Limb (tissue), 2 donors: ENCODE results near the gene S100A6.

Experiments used
- DNase-seq, 2 donors: peaks; one replicate each; pipeline ENCODE4 v3.0.0-alpha.2; 2016; ENCODE audit errors: extremely low spot score in 2 of 2

S100A6 gene

DNA sequence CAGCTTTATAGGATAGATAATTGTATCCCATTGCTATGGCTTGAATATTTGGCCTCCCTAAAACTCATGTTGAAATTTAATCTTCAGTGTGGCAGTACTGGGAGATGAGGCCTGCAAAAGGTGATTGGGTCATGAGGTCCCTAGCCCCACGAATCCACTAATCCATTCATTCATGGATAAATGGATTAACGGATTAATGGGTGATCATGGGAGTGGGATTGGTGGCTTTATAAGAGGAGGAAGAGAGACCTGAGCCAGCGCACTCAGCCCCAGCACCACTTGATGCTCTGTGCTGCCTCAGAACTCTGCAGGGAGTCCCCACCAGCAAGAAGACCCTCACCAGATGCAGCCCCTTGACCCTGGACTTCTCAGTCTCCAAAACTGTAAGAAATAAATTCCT lies 32.0 kb downstream of the S100A6 start:
- no peak for DNase-seq

DNA sequence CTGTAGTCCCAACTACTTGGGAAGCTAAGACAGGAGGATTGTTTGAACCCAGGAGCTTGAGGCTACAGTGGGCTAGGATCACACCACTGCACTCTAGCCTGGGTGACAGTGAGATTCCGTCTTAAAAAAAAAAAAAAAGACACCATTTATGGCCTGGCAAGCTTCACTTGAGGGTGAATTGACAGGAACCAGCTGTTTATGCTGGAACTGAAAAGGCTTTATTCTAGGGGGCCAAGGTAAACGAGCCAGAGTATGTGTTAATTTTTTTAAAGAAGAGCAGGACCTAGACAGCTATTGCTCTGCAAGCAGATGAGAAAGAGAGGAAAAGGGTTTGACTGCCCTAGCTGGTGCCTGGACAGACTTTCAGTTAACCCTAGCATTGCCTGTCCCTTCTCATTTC lies 37.0 kb downstream of the S100A6 start:
- no peak for DNase-seq

DNA sequence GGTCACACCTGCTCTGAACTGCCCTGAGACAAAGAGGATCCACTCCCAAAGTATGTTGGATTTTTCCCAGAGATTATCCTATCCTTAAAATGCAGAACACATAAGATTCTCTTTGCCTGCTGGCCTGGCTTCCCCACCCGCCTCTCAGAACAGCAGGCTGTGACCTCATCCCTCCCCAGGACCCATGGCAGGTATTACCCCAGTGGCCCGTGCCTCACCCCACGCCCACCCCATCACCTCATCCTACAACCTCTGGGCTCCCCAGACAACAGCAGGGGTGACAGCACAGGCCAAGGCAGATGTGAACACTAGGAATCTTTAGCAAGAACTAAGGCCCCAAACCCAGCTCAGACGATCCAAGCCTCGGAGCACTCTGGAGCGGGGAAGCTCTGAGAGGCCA lies 40.3 kb downstream of the S100A6 start:
- no peak for DNase-seq

DNA sequence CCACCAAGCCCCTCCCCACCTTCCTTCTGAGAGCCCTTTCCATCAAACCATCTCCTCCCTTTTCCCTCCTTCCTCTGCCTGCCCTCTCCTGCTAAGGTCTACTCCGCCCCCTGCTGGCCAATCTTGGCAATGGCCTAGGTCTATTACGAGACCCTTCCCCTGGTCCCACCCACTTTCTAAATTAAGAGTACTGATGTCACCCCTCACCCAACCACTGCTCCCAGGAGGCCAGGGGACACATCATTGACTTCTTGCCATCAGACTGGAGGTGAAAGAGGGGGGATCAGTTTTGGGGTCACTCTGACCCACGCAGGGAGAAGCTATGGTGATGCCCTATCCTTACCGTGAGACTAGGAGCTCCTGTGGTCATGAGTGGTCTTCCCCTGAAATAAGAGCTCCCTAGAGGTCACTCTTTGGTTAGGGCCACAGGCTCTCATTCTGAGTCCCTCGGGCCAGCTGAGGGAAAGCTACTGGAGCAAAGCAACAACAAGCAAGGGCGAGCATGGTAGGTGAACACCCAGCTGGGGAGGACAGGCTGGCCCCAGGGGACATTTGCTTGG lies 40.7 kb downstream of the S100A6 start:
- peak; percentile 60 to 87 for DNase-seq

DNA sequence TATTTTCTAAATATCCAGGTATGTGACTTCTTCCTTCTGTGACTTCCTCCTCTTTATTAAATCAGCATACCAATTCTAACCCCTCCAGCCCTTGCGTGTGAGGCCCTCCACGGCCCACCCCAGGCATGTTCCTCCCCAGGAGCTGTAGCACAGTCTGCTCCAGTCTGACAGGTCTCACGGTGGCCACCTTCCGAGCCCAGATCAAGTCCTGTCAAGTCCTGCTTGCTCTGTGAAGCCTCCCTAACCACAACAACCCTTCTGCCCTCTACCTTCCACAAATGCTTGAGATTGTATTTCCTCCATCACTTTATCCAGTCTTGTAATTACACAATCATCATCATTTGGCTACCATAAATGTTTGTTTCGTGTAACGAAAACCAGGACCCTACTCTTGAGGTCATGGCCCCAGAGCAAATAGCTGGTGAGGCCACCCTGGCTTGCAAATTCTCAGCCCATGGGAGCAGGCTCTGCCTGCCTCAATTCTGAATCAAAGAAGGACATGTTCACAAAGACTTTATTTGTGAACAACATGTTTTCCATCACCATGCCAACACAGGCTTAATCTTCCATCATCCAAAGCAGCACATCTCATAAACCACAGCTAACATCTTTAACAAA lies 42.3 kb downstream of the S100A6 start:
- no peak for DNase-seq

DNA sequence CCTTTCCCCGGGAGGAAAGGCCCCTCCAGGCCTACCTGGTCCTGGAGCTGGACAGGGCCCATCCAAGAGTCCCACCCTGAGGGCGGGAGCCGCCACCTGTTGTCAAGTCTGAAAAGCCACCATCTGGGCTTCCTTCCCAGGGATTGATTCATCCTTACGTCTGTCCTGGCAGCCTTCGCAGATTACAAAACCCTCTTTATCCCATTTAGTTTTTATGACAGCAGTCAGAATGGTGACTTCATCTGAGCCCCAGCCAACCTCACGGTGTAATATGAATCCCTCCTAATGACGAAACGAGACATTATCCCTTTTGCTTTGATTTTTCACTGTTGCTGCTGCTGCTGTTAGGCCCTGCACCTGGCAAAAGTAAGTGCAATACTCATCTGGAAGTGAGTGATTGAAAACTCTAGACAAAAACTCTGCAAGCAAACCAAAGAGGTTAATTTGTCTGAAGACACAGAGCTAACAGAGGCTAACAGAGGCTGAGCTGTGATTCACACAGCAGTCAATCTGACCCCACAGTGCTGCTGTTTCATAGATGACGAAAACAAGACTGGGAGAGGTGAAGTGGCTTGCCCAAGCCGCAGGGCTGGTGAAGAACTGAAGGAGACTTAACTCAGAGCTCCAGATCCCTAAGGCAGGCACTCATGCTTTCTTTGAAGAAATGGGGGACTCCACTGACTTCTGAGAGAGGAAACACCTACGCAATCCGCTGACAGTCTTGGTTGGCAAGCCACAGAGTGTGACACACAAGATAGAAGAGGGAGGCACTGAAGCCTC lies 45.3 kb downstream of the S100A6 start:
- DNase-seq: peak; percentile 61 to 73

DNA sequence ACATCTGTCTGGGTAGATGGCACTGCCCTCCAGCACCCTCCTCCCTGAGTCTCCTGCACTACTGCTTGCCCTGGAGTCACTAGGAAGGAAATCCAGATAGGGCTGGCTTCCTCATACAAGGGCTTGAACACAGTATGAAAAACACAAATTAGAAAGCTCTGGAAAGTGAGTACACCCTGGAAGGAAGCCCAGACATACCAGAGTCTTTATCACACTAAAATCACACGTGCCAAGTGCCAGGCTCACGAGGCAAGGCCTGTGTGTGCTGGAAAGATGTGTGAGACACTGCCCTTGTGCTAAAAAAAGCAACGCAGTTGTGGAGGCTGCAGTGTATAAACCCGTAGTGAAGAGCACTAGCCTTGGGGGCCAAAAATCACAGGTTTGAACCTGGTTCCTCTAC lies 47.1 kb downstream of the S100A6 start:
- DNase-seq: no peak

DNA sequence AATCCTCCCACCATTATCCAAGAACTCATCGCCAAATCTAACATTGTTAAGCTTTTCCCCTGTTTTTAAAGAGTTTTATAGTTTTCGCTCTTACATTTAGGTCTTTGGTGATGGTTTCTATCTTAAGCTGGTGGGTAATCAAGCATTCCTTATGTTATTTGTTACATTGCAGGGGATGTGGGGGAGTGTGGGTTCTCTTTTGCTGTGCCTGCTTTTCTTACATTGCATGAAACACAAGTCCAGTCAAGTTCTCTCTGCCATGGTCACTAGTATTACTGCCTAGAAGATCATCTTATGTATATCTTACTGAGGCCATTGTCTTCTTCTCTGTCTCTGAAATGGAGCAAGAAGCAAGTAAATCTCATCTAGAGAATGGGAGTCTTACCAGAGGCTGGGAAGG lies 48.1 kb downstream of the S100A6 start:
- no peak for DNase-seq

DNA sequence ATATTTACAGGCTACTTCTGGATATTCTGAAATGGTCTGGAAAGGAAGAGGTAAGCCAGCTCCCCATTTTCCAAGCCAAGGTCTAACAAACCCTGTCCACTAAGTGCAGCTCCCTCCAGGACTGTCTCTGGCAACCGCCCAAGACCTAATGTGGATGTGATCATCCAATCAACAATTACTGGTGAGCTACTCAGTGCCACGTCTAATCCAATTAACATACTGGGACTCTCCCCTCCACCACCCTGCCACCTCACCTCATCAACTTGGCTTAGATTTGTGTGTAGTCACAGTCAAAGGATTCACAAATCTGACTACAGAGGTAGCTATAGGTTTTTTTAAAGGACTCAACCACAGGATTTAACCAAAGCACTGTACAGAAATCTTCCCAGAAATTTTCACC lies 49.9 kb downstream of the S100A6 start:
- no peak for DNase-seq
